HepG2 (cell line): ENCODE results near the gene DENND10. TPM values are rescaled to one million over a fixed set of nuclear protein-coding genes. Genes with fewer than 3 reads are reported as not detected.

Experiments used
- ADNP ChIP-seq: sonication (generic); formaldehyde crosslinking; IDR thresholded peaks from 2 replicates; pipeline ENCODE4 v1.4.0; 2020; ENCODE audit warnings: missing genetic modification reagents
- CBX5 ChIP-seq: sonication (generic); formaldehyde crosslinking; IDR thresholded peaks from 2 replicates; pipeline ENCODE4 v1.4.0; 2020; ENCODE audit warnings: missing genetic modification reagents, borderline replicate concordance
- CENPX ChIP-seq: sonication (generic); formaldehyde crosslinking; IDR thresholded peaks from 2 replicates; pipeline ENCODE4 v1.9.0; 2021; ENCODE audit warnings: mild to moderate bottlenecking, missing genetic modification reagents, moderate library complexity
- DMAP1 ChIP-seq: IDR thresholded peaks from 2 replicates; pipeline ENCODE4 v1.6.1; 2016
- FOXJ3 ChIP-seq: sonication (generic); formaldehyde crosslinking; IDR thresholded peaks from 2 replicates; pipeline ENCODE4 v1.4.0; 2020; ENCODE audit warnings: missing genetic modification reagents, mild to moderate bottlenecking, borderline replicate concordance
- GATAD2A ChIP-seq: IDR thresholded peaks from 2 replicates; pipeline ENCODE4 v1.6.1; 2016
- GLI4 ChIP-seq: sonication (generic); formaldehyde crosslinking; IDR thresholded peaks from 2 replicates; pipeline ENCODE4 v1.5.1; 2020; ENCODE audit warnings: missing genetic modification reagents, mild to moderate bottlenecking, moderate library complexity, borderline replicate concordance
- HNRNPUL1 ChIP-seq: fragments of 200-400 bp; formaldehyde crosslinking; IDR thresholded peaks from 2 replicates; pipeline ENCODE4 v1.6.1; 2017; ENCODE audit warnings: low read depth, mild to moderate bottlenecking, low read length, moderate library complexity
- NONO ChIP-seq, 2 experiments: fragments of 450-650 bp in 1 of 2; sonication (generic) in 1 of 2; formaldehyde crosslinking in 1 of 2; IDR thresholded peaks in 1 of 2; conservative IDR thresholded peaks in 1 of 2; 2 replicates each; pipeline versions ENCODE4 v1.6.1 to v1.8.0; 2017 to 2022; ENCODE audit warnings: mild to moderate bottlenecking in 1 of 2, missing genetic modification reagents in 1 of 2, moderate library complexity in 1 of 2
- NR2F6 ChIP-seq, 2 experiments: IDR thresholded peaks; 2 replicates each; pipeline ENCODE4 v1.6.1; 2016; ENCODE audit warnings: antibody characterized with exemption in 1 of 2, mild to moderate bottlenecking in 1 of 2
- PAWR ChIP-seq: sonication (generic); formaldehyde crosslinking; IDR thresholded peaks from 2 replicates; pipeline ENCODE4 v1.4.0; 2020; ENCODE audit warnings: missing genetic modification reagents, mild to moderate bottlenecking, borderline replicate concordance
- RARA ChIP-seq: IDR thresholded peaks from 2 replicates; pipeline ENCODE4 v1.6.1; 2016; ENCODE audit warnings: missing genetic modification reagents, missing compliant biosample characterization
- SMAD3 ChIP-seq: sonication (generic); formaldehyde crosslinking; IDR thresholded peaks from 2 replicates; pipeline ENCODE4 v1.4.0; 2020; ENCODE audit warnings: missing genetic modification reagents
- SMYD3 ChIP-seq: sonication (generic); formaldehyde crosslinking; IDR thresholded peaks from 2 replicates; pipeline ENCODE4 v1.8.1; 2023; ENCODE audit warnings: mild to moderate bottlenecking, missing genetic modification reagents
- SNRNP70 ChIP-seq: fragments of 200-400 bp; formaldehyde crosslinking; IDR thresholded peaks from 2 replicates; pipeline ENCODE4 v1.6.1; 2017; ENCODE audit warnings: mild to moderate bottlenecking, low read depth, low read length, moderate library complexity
- TEAD3 ChIP-seq: optimal IDR thresholded peaks from 2 replicates; pipeline ENCODE3; 2016; ENCODE audit warnings: borderline replicate concordance
- THAP8 ChIP-seq: sonication (generic); formaldehyde crosslinking; IDR thresholded peaks from 2 replicates; pipeline ENCODE4 v1.5.1; 2020; ENCODE audit warnings: missing genetic modification reagents, mild to moderate bottlenecking, borderline replicate concordance
- ZBTB2 ChIP-seq: sonication (generic); formaldehyde crosslinking; IDR thresholded peaks from 2 replicates; pipeline ENCODE4 v1.8.0; 2022; ENCODE audit warnings: low read depth, missing genetic modification reagents
- ZBTB26 ChIP-seq: IDR thresholded peaks from 2 replicates; pipeline ENCODE4 v1.6.1; 2016; ENCODE audit warnings: missing compliant biosample characterization, missing genetic modification reagents, borderline replicate concordance
- ZFP82 ChIP-seq: sonication (generic); formaldehyde crosslinking; IDR thresholded peaks from 2 replicates; pipeline ENCODE4 v1.5.1; 2020; ENCODE audit warnings: mild to moderate bottlenecking, missing genetic modification reagents, borderline replicate concordance
- ZNF253 ChIP-seq: sonication (generic); formaldehyde crosslinking; IDR thresholded peaks from 2 replicates; pipeline ENCODE4 v1.8.0; 2022; ENCODE audit warnings: mild to moderate bottlenecking, missing genetic modification reagents, borderline replicate concordance
- ZNF275 ChIP-seq: sonication (generic); formaldehyde crosslinking; IDR thresholded peaks from 2 replicates; pipeline ENCODE4 v1.8.0; 2022; ENCODE audit warnings: missing genetic modification reagents, mild to moderate bottlenecking, inconsistent platforms, borderline replicate concordance
- ZNF510 ChIP-seq: sonication (generic); formaldehyde crosslinking; IDR thresholded peaks from 2 replicates; pipeline ENCODE4 v1.4.0; 2020; ENCODE audit warnings: low read depth, mild to moderate bottlenecking, missing genetic modification reagents
- ZNF547 ChIP-seq: sonication (generic); formaldehyde crosslinking; IDR thresholded peaks from 2 replicates; pipeline ENCODE4 v1.5.1; 2020; ENCODE audit warnings: mild to moderate bottlenecking, missing genetic modification reagents
- polyA plus RNA-seq, 8 experiments: library from polyadenylated mRNA; depleted of rRNA in 3 of 8; stranded (reverse) in 7 of 8; unstranded in 1 of 8; fragments of >200 nt; fragmentation: Illumina TruSeq in 4 of 8; extraction: Trizol in 4 of 8; gene quantifications; 2 replicates each; pipeline versions ENCODE4 v1.2.1 to v1.2.3, GENCODE V29; 2011 to 2016; ENCODE audit warnings: low read depth in 4 of 8, missing spikeins in 1 of 8, mixed read lengths in 1 of 8; ENCODE audit not compliant: insufficient read depth in 1 of 8
- total RNA-seq, 5 experiments: library from RNA; depleted of rRNA; stranded (reverse); fragments of >200 nt; fragmentation: Illumina TruSeq; extraction: Trizol; gene quantifications; 2 replicates each; pipeline ENCODE4 v1.2.3, GENCODE V29; 2016; ENCODE audit warnings: low read depth in 1 of 5

The DENND10 gene
- total and polyA plus RNA-seq, 2 of the 13 experiments (the other 11 are each of a cell fraction or from before 2014, with no cell fraction given) = 43.7 to 78.8 TPM

GRCh38 chr10:119178372-119179119 lies 74.6 kb downstream of the DENND10 start, which contains the start of gene PRDX3 (continued):
- peak; percentile 27; the same call in 1 of the 2 replicates for TF ChIP-seq ZBTB26 (CRISPR knock-in tag)
- TF ChIP-seq PAWR (CRISPR knock-in tag) = no peak
- 0 out of 2 replicates have a peak, but pooled peaks have one; percentile 10 for TF ChIP-seq GATAD2A (CRISPR knock-in tag)
- peak; percentile 26; the same call in 1 of the 2 replicates for TF ChIP-seq ZBTB2 (CRISPR knock-in tag)
- TF ChIP-seq GLI4 (CRISPR knock-in tag) = no peak
- no peak for TF ChIP-seq RARA
- TF ChIP-seq ZNF547 (CRISPR knock-in tag) = peak; percentile 67
- 0 out of 2 replicates have a peak, but pooled peaks have one; percentile 16 for TF ChIP-seq NR2F6 (IDR thresholded peaks at IDR 0.05)
- TF ChIP-seq NR2F6 (CRISPR knock-in tag; IDR thresholded peaks at IDR 0.05) = no peak
- TF ChIP-seq CENPX (CRISPR knock-in tag) = no peak
- TF ChIP-seq THAP8 (CRISPR knock-in tag) = no peak
- no peak for TF ChIP-seq SNRNP70
- TF ChIP-seq CBX5 = no peak
- TF ChIP-seq TEAD3 (CRISPR knock-in tag) = peak; percentile 6
- TF ChIP-seq DMAP1 (CRISPR knock-in tag) = peak; percentile 92
- TF ChIP-seq ZNF510 (CRISPR knock-in tag) = no peak
- TF ChIP-seq SMYD3 (CRISPR knock-in tag) = no peak
- no peak for TF ChIP-seq ADNP (CRISPR knock-in tag)
- no peak for TF ChIP-seq SMAD3 (CRISPR knock-in tag)
- TF ChIP-seq HNRNPUL1 = no peak
- TF ChIP-seq ZNF275 (CRISPR knock-in tag) = peak; percentile 78; the same call in 1 of the 2 replicates
- TF ChIP-seq FOXJ3 (CRISPR knock-in tag) = peak; percentile 59; the same call in 1 of the 2 replicates
- no peak for TF ChIP-seq ZNF253 (CRISPR knock-in tag)
- peak; percentile 53; the same call in 1 of the 2 replicates for TF ChIP-seq ZFP82 (CRISPR knock-in tag)
- no peak for TF ChIP-seq NONO (IDR thresholded peaks at IDR 0.05)
- TF ChIP-seq NONO (CRISPR knock-in tag; conservative IDR thresholded peaks at IDR 0.05) = peak; percentile 21; the same call in 1 of the 2 replicates
